Measurements from ENCODE around the gene DNAAF3.

DNAAF3 gene

GRCh38 chr19:55166530-55167268 is at the start of gene DNAAF3:
DNAAF3 (minus strand) TSS chr19:55166613; CDS start chr19:55166413, 200 bp downstream.
- H3K4me3 ChIP-seq (replicated peaks; ENCODE audit: low read depth, low read length), result peak within 1 kb of the TSS; percentile 64
- no peak for TF ChIP-seq CTCF (IDR thresholded peaks at IDR 0.05; ENCODE audit: low read length, missing control alignments)
- DNase-seq (ENCODE audit: low read depth), result peak; percentile 99

- no peak for DNase-seq (ENCODE audit: low read depth)
- TF ChIP-seq CTCF (IDR thresholded peaks at IDR 0.05; ENCODE audit: low read length, missing control alignments), result no peak
- no peak overlapping the region for H3K4me3 ChIP-seq (replicated peaks; ENCODE audit: low read depth, low read length)
These were observed 47.1 kb upstream of the DNAAF3 start for GRCh38 chr19:55213547-55213946.

- no peak overlapping the region for H3K4me3 ChIP-seq (replicated peaks; ENCODE audit: low read depth, low read length)
- TF ChIP-seq CTCF (IDR thresholded peaks at IDR 0.05; ENCODE audit: low read length, missing control alignments), result peak; percentile 25
- DNase-seq (ENCODE audit: low read depth), result no peak
These were observed 46.0 kb upstream of the DNAAF3 start for GRCh38 chr19:55212447-55212846.

- no peak for TF ChIP-seq CTCF (IDR thresholded peaks at IDR 0.05; ENCODE audit: low read length, missing control alignments)
- DNase-seq (ENCODE audit: low read depth), result peak; percentile 90
- no peak overlapping the region for H3K4me3 ChIP-seq (replicated peaks; ENCODE audit: low read depth, low read length)
These were observed 43.5 kb upstream of the DNAAF3 start for GRCh38 chr19:55209693-55210472.

- no peak within 1 kb of the TSS for H3K4me3 ChIP-seq (replicated peaks; ENCODE audit: low read depth, low read length)
- DNase-seq (ENCODE audit: low read depth), result no peak
- TF ChIP-seq CTCF (IDR thresholded peaks at IDR 0.05; ENCODE audit: low read length, missing control alignments), result no peak
These were observed 42.7 kb upstream of the DNAAF3 start, which contains the start of gene PTPRH for GRCh38 chr19:55208880-55209692. PTPRH (minus strand) TSS chr19:55209501; CDS start chr19:55209433, 68 bp downstream.

GRCh38 chr19:55206664-55207500 is 40.5 kb upstream of the DNAAF3 start:
- peak; percentile 91 for DNase-seq (ENCODE audit: low read depth)
- H3K4me3 ChIP-seq (replicated peaks; ENCODE audit: low read depth, low read length), result peak overlapping the region; percentile 57
- TF ChIP-seq CTCF (IDR thresholded peaks at IDR 0.05; ENCODE audit: low read length, missing control alignments), result no peak

All from fibroblast of pulmonary artery (primary cell).